SK-N-SH (cell line): ENCODE measurements around the gene WFDC11.

Experiments used
- CHD2 ChIP-seq: fragments of 150-350 bp; IDR thresholded peaks from 2 replicates; pipeline ENCODE4 v1.6.1; 2018; ENCODE audit warnings: low read length; ENCODE audit not compliant: partially characterized antibody
- EP300 ChIP-seq, 2 experiments: IDR thresholded peaks; 2 replicates each; pipeline versions ENCODE4 v1.4.0 to v1.6.1; 2012; ENCODE audit warnings: borderline replicate concordance in 1 of 2, low read depth in 1 of 2, low read length in 1 of 2
- FOXM1 ChIP-seq: IDR thresholded peaks from 2 replicates; pipeline ENCODE4 v1.4.0; 2012; ENCODE audit warnings: low read depth, mild to moderate bottlenecking
- NRF1 ChIP-seq: IDR thresholded peaks from 2 replicates; pipeline ENCODE4 v1.6.1; 2012; ENCODE audit warnings: low read depth, mild to moderate bottlenecking, low read length
- POLR2AphosphoS5 ChIP-seq: IDR thresholded peaks from 2 replicates; pipeline ENCODE4 v1.6.1; 2012; ENCODE audit warnings: low read depth, low read length
- RAD21 ChIP-seq: IDR thresholded peaks from 2 replicates; pipeline ENCODE4 v1.6.1; 2012; ENCODE audit warnings: mild to moderate bottlenecking, low read length
- YY1 ChIP-seq: IDR thresholded peaks from 2 replicates; pipeline ENCODE4 v1.4.0; 2012; ENCODE audit warnings: low read depth, mild to moderate bottlenecking
- TF ChIP-seq, protein P1 (sequence below): IDR thresholded peaks from 2 replicates; pipeline ENCODE4; 2012
- TF ChIP-seq, protein P2 (sequence below): fragments of 200-600 bp; sonication (generic); IDR thresholded peaks from 2 replicates; pipeline ENCODE4 v1.6.1; 2017; ENCODE audit warnings: antibody characterized with exemption, mild to moderate bottlenecking, moderate library complexity
- TF ChIP-seq, protein P3 (sequence below): fragments of 150-350 bp; IDR thresholded peaks from 2 replicates; pipeline ENCODE4 v1.6.1; 2017; ENCODE audit warnings: antibody characterized with exemption, low read length, low read depth, borderline replicate concordance

DNA sequence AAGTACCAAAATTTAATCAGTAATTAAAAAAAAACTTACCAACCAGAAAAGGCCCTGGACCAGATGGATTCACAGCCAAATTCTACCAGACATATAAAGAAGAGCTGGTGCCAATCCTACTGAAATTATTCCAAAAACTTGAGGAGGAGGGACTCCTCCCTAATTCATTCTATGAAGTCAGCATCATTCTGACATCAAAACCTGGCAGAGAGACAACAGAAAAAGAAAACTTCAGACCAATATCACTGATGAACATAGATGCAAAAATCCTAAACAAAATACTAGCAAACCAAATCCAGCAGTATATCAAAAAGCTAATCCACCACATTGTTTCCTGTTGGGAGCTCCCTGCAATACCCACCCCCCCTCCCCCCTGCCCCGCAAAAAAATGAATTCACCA is at the start of gene WFDC11:
- TF ChIP-seq RAD21 (no peak), NRF1 (no peak), CHD2 (no peak), POLR2AphosphoS5 (no peak), FOXM1 (no peak), EP300 (IDR thresholded peaks at IDR 0.05; ENCODE audit: borderline replicate concordance in 1 of 2, low read depth in 1 of 2, low read length in 1 of 2) (no peak), YY1 (no peak)
- TF ChIP-seq, protein P1, sequence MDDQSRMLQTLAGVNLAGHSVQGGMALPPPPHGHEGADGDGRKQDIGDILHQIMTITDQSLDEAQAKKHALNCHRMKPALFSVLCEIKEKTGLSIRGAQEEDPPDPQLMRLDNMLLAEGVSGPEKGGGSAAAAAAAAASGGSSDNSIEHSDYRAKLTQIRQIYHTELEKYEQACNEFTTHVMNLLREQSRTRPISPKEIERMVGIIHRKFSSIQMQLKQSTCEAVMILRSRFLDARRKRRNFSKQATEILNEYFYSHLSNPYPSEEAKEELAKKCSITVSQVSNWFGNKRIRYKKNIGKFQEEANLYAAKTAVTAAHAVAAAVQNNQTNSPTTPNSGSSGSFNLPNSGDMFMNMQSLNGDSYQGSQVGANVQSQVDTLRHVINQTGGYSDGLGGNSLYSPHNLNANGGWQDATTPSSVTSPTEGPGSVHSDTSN, result no peak
- TF ChIP-seq, protein P2, sequence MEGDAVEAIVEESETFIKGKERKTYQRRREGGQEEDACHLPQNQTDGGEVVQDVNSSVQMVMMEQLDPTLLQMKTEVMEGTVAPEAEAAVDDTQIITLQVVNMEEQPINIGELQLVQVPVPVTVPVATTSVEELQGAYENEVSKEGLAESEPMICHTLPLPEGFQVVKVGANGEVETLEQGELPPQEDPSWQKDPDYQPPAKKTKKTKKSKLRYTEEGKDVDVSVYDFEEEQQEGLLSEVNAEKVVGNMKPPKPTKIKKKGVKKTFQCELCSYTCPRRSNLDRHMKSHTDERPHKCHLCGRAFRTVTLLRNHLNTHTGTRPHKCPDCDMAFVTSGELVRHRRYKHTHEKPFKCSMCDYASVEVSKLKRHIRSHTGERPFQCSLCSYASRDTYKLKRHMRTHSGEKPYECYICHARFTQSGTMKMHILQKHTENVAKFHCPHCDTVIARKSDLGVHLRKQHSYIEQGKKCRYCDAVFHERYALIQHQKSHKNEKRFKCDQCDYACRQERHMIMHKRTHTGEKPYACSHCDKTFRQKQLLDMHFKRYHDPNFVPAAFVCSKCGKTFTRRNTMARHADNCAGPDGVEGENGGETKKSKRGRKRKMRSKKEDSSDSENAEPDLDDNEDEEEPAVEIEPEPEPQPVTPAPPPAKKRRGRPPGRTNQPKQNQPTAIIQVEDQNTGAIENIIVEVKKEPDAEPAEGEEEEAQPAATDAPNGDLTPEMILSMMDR, result no peak
- TF ChIP-seq, protein P3, sequence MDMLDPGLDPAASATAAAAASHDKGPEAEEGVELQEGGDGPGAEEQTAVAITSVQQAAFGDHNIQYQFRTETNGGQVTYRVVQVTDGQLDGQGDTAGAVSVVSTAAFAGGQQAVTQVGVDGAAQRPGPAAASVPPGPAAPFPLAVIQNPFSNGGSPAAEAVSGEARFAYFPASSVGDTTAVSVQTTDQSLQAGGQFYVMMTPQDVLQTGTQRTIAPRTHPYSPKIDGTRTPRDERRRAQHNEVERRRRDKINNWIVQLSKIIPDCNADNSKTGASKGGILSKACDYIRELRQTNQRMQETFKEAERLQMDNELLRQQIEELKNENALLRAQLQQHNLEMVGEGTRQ, result no peak
